H9 (cell line): ENCODE results near the gene FN1. TPM values are rescaled to one million over a fixed set of nuclear protein-coding genes. Genes with fewer than 3 reads are reported as not detected.

Source experiments
- DNase-seq: peaks from one replicate; pipeline ENCODE4 v3.0.0-alpha.2; 2017
- H2AFZ ChIP-seq: one replicate; pipeline ENCODE4 v1.6.1; 2013; ENCODE audit warnings: mild to moderate bottlenecking, low read length, control low read depth, moderate library complexity
- H2AK5ac ChIP-seq: 2 replicates; pipeline ENCODE4 v1.6.1; 2013; ENCODE audit warnings: low read length, control low read depth, mixed read lengths; ENCODE audit not compliant: insufficient read length
- H2BK120ac ChIP-seq: one replicate; pipeline ENCODE4 v1.6.1; 2013; ENCODE audit warnings: low read depth, mild to moderate bottlenecking, low read length, control low read depth, inconsistent platforms; ENCODE audit not compliant: poor library complexity, severe bottlenecking
- H2BK12ac ChIP-seq: 2 replicates; pipeline ENCODE4 v1.6.1; 2013; ENCODE audit warnings: low read length, control low read depth, mixed read lengths, low read depth; ENCODE audit not compliant: insufficient read length
- H2BK15ac ChIP-seq: 2 replicates; pipeline ENCODE4 v1.6.1; 2013; ENCODE audit warnings: low read depth, low read length, control low read depth
- H2BK20ac ChIP-seq: one replicate; pipeline ENCODE4 v1.6.1; 2013; ENCODE audit warnings: low read depth, mild to moderate bottlenecking, low read length, control low read depth, inconsistent platforms; ENCODE audit not compliant: poor library complexity, severe bottlenecking
- H2BK5ac ChIP-seq: 2 replicates; pipeline ENCODE4 v1.6.1; 2013; ENCODE audit warnings: low read length, control low read depth, mixed read lengths; ENCODE audit not compliant: insufficient read length
- H3K14ac ChIP-seq: 2 replicates; pipeline ENCODE4 v1.6.1; 2013; ENCODE audit warnings: low read length, control low read depth; ENCODE audit not compliant: insufficient read depth
- H3K18ac ChIP-seq: 2 replicates; pipeline ENCODE4 v1.6.1; 2013; ENCODE audit warnings: low read depth, mild to moderate bottlenecking, mixed read lengths, low read length, control low read depth; ENCODE audit not compliant: insufficient read length
- H3K23ac ChIP-seq: 2 replicates; pipeline ENCODE4 v1.6.1; 2013; ENCODE audit warnings: low read length, control low read depth, mixed read lengths, low read depth; ENCODE audit not compliant: insufficient read length
- H3K23me2 ChIP-seq: 2 replicates; pipeline ENCODE4 v1.6.1; 2013; ENCODE audit warnings: low read depth, mild to moderate bottlenecking, mixed read lengths, low read length, control low read depth; ENCODE audit not compliant: insufficient read length, poor library complexity, severe bottlenecking
- H3K27ac ChIP-seq: 2 replicates; pipeline ENCODE4 v1.5.1; 2013; ENCODE audit warnings: low read length, control low read depth, mixed read lengths, low read depth; ENCODE audit not compliant: insufficient read length
- H3K27me3 ChIP-seq: 2 replicates; pipeline ENCODE4 v1.6.1; 2013; ENCODE audit warnings: low read length, control low read depth, inconsistent platforms; ENCODE audit not compliant: insufficient read depth
- H3K4ac ChIP-seq: 2 replicates; pipeline ENCODE4 v1.6.1; 2013; ENCODE audit warnings: low read depth, mild to moderate bottlenecking, control low read depth, inconsistent platforms, low read length, moderate library complexity
- H3K4me1 ChIP-seq: 2 replicates; pipeline ENCODE4 v1.6.1; 2013; ENCODE audit warnings: low read length, control low read depth, inconsistent platforms; ENCODE audit not compliant: insufficient read depth
- H3K4me2 ChIP-seq: 2 replicates; pipeline ENCODE4 v1.6.1; 2013; ENCODE audit warnings: low read length, control low read depth, mixed read lengths; ENCODE audit not compliant: insufficient read length, insufficient read depth
- H3K56ac ChIP-seq: 2 replicates; pipeline ENCODE4 v1.6.1; 2013; ENCODE audit warnings: low read depth, mild to moderate bottlenecking, mixed read lengths, low read length, control low read depth; ENCODE audit not compliant: insufficient read length
- H3K79me1 ChIP-seq: 2 replicates; pipeline ENCODE4 v1.6.1; 2013; ENCODE audit warnings: low read depth, mild to moderate bottlenecking, moderate library complexity, low read length, control low read depth, inconsistent platforms; ENCODE audit not compliant: insufficient read depth, poor library complexity, severe bottlenecking
- H3K79me2 ChIP-seq: 2 replicates; pipeline ENCODE4 v1.6.1; 2013; ENCODE audit warnings: low read length, control low read depth, inconsistent platforms; ENCODE audit not compliant: insufficient read depth
- H3K9ac ChIP-seq: 2 replicates; pipeline ENCODE4 v1.6.1; 2013; ENCODE audit warnings: low read length, control low read depth, mixed read lengths; ENCODE audit not compliant: insufficient read length; ENCODE audit errors: extremely low read depth
- H3K9me3 ChIP-seq: one replicate; pipeline ENCODE4 v1.6.1; 2013; ENCODE audit warnings: low read depth, low read length, inconsistent platforms; ENCODE audit not compliant: control insufficient read depth
- H3T11ph ChIP-seq: one replicate; pipeline ENCODE4 v1.6.1; 2013; ENCODE audit warnings: mild to moderate bottlenecking, low read length, control low read depth, inconsistent platforms
- H4K20me1 ChIP-seq: one replicate; pipeline ENCODE4 v1.6.1; 2013; ENCODE audit not compliant: control insufficient read depth, insufficient read length, insufficient read depth
- H4K5ac ChIP-seq: 2 replicates; pipeline ENCODE4 v1.6.1; 2013; ENCODE audit warnings: low read depth, mild to moderate bottlenecking, mixed read lengths, low read length, control low read depth; ENCODE audit not compliant: insufficient read length
- H4K8ac ChIP-seq: replicated peaks from 2 replicates; pipeline ENCODE4 v1.6.1; 2013; ENCODE audit warnings: low read length, control low read depth, mixed read lengths, low read depth; ENCODE audit not compliant: insufficient read length
- H4K91ac ChIP-seq: 2 replicates; pipeline ENCODE4 v1.6.1; 2013; ENCODE audit warnings: low read depth, mild to moderate bottlenecking, moderate library complexity, mixed read lengths, low read length, control low read depth; ENCODE audit not compliant: insufficient read length
- H3K27ac Mint-ChIP-seq, 3 experiments: 2 replicates in 2 of 3; 3 replicates in 1 of 3; pipeline ENCODE4 v1.8.0; 2020 to 2021; ENCODE audit warnings: mixed read lengths in 3 of 3, mild to moderate bottlenecking in 1 of 3, moderate library complexity in 1 of 3
- H3K27me3 Mint-ChIP-seq: 2 replicates; pipeline ENCODE4 v1.8.0; 2021; ENCODE audit warnings: low read depth, mild to moderate bottlenecking, moderate library complexity, mixed read lengths
- H3K36me3 Mint-ChIP-seq, 3 experiments: 2 replicates in 2 of 3; 3 replicates in 1 of 3; pipeline ENCODE4 v1.8.0; 2020 to 2021; ENCODE audit warnings: low read depth in 3 of 3, mixed read lengths in 3 of 3; ENCODE audit not compliant: insufficient read depth in 1 of 3
- H3K4me1 Mint-ChIP-seq, 2 experiments: 2 replicates each; pipeline ENCODE4 v1.8.0; 2020; ENCODE audit warnings: mixed read lengths in 2 of 2
- H3K4me3 Mint-ChIP-seq, 2 experiments: 2 replicates in 1 of 2; 3 replicates in 1 of 2; pipeline ENCODE4 v1.8.0; 2020 to 2021; ENCODE audit warnings: mild to moderate bottlenecking in 2 of 2, mixed read lengths in 2 of 2, moderate library complexity in 1 of 2
- H3K9me3 Mint-ChIP-seq, 2 experiments: 2 replicates in 1 of 2; 3 replicates in 1 of 2; pipeline ENCODE4 v1.8.0; 2020; ENCODE audit warnings: mild to moderate bottlenecking in 2 of 2, mixed read lengths in 2 of 2, moderate library complexity in 1 of 2
- WGBS: extraction: QIAGEN DNeasy Blood & Tissue Kit; methylation state at CpG from one replicate; pipeline ENCODE4 v1.1.7; 2013; ENCODE audit warnings: missing lambda C conversion rate, low lambda C conversion rate, mixed read lengths; ENCODE audit not compliant: insufficient read length; ENCODE audit errors: extremely low coverage; 5-methylcytosine and 5-hydroxymethylcytosine counted together
- total RNA-seq: library from RNA; stranded (reverse); gene quantifications from 2 replicates; pipeline ENCODE4 v1.2.1, GENCODE V29; 2021
- TF ChIP-seq, protein P1 (sequence below): fragments of 200-600 bp; sonication (generic); conservative IDR thresholded peaks from 3 replicates; pipeline ENCODE4 v1.8.0; 2021; ENCODE audit warnings: antibody characterized with exemption, mild to moderate bottlenecking

Gene FN1
- total RNA-seq, 1 experiment from 2014 or later: 56.0 TPM

- TF ChIP-seq, protein P1, sequence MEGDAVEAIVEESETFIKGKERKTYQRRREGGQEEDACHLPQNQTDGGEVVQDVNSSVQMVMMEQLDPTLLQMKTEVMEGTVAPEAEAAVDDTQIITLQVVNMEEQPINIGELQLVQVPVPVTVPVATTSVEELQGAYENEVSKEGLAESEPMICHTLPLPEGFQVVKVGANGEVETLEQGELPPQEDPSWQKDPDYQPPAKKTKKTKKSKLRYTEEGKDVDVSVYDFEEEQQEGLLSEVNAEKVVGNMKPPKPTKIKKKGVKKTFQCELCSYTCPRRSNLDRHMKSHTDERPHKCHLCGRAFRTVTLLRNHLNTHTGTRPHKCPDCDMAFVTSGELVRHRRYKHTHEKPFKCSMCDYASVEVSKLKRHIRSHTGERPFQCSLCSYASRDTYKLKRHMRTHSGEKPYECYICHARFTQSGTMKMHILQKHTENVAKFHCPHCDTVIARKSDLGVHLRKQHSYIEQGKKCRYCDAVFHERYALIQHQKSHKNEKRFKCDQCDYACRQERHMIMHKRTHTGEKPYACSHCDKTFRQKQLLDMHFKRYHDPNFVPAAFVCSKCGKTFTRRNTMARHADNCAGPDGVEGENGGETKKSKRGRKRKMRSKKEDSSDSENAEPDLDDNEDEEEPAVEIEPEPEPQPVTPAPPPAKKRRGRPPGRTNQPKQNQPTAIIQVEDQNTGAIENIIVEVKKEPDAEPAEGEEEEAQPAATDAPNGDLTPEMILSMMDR: no peak
- Mint-ChIP-seq H3K4me1 (peaks cover 4 to 10% of the 10 kb centered on the region in 2 experiments; a peak in 3 of 4 replicates), H3K36me3 (peaks cover 49 to 93% (median 87%) of the 10 kb centered on the region in 3 experiments)
These were observed 111.1 kb downstream of the FN1 start for GRCh38 chr2:215324811-215325210.

More at GRCh38 chr2:215324811-215325210, 111.1 kb downstream of the FN1 start:
- no peak overlapping the region for H2BK15ac ChIP-seq
- no peak overlapping the region for H4K91ac ChIP-seq
- H3K4me3 Mint-ChIP-seq: no peak overlapping the region
- H3K4ac ChIP-seq: no peak overlapping the region
- H3K4me1 ChIP-seq: no peaks in the 10 kb centered on the region
- H2BK20ac ChIP-seq: no peak overlapping the region
- no peak overlapping the region for H2AFZ ChIP-seq
- no peak overlapping the region for H3K23ac ChIP-seq
- H3K23me2 ChIP-seq: no peaks in the 10 kb centered on the region
- no peak overlapping the region for H2BK12ac ChIP-seq
- H3K79me1 ChIP-seq: peaks cover 5% of the 10 kb centered on the region
- no peaks in the 10 kb centered on the region for H3K9me3 ChIP-seq
- no peak overlapping the region for H2BK5ac ChIP-seq
- H3K9me3 Mint-ChIP-seq: no peaks in the 10 kb centered on the region
- H3K79me2 ChIP-seq: peaks cover 5% of the 10 kb centered on the region; the same call in 1 of the 2 replicates
- no peak overlapping the region for H3K4me2 ChIP-seq
- no peak overlapping the region for H3K56ac ChIP-seq
- no peak overlapping the region for H2AK5ac ChIP-seq
- H3K27ac ChIP-seq: no peak overlapping the region
- no peaks in the 10 kb centered on the region for H4K20me1 ChIP-seq
- no peak overlapping the region for H2BK120ac ChIP-seq
- H3K27me3 Mint-ChIP-seq: no peaks in the 10 kb centered on the region
- H3K27me3 ChIP-seq: no peaks in the 10 kb centered on the region
- H3K14ac ChIP-seq: no peak overlapping the region
- no CpG with 5 or more reads among the region's 6 CpGs for WGBS
- no peak overlapping the region for H4K5ac ChIP-seq
- no peak overlapping the region for H4K8ac ChIP-seq
- no peak for DNase-seq
- H3T11ph ChIP-seq: no peak overlapping the region
- H3K27ac Mint-ChIP-seq: no peak overlapping the region
- no peak overlapping the region for H3K18ac ChIP-seq
- no peak overlapping the region for H3K9ac ChIP-seq
